Measurements from ENCODE around the gene POLR1F. TPM values are rescaled to one million over a fixed set of nuclear protein-coding genes. Genes with fewer than 3 reads are reported as not detected.
A peak's percentile ranks its signal among the peaks of the same experiment; 100 is the strongest.

POLR1F gene
- total RNA-seq, 1 experiment from 2014 or later: 21.6 TPM

DNA sequence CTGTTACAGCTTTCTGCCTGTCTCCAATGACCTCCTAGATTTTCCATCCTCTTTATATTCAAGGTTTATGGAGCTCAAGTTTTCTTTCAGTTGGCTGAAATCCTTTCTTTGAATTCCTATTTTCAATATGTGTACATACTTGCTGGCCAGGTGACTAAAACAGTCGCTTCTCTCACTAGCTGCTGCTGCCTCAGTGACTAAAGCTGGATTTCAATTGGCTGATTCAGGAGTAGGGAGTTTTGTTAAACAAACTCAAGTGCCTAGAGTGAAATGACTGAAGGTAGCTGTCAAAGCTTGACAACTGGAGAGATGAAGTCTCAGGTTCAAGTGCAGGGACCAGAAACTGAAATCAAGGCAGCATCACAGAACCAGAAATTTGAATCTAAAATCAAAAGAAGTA lies 6.7 kb upstream of the POLR1F start:
- Mint-ChIP-seq H3K27me3 (ENCODE audit: insufficient read depth, unreplicated experiment) (no peaks in the 10 kb centered on the region), H3K27ac (ENCODE audit: unreplicated experiment) (no peak overlapping the region), H3K4me1 (ENCODE audit: low read depth, unreplicated experiment) (no peaks in the 10 kb centered on the region), H3K9me3 (ENCODE audit: unreplicated experiment) (no peaks in the 10 kb centered on the region), H3K4me3 (ENCODE audit: unreplicated experiment) (no peak overlapping the region), H3K36me3 (ENCODE audit: insufficient read depth, unreplicated experiment) (no peaks in the 10 kb centered on the region)
- CTCF ChIA-PET: interaction anchor here (5.3 kb wide), 1 partner anchor 883 kb away, joined by 106 read pairs; no protein-coding TSS in a partner anchor
- H3K27me3 ChIP-seq (replicated peaks; ENCODE audit: control insufficient read depth, insufficient read depth, low read length): no peaks in the 10 kb centered on the region
- POLR2A ChIA-PET: no interaction called here
- no peak for DNase-seq
- intact Hi-C loops (cut with micrococcal nuclease; ENCODE audit: unreplicated experiment): no loop called here
- H3K4me3 ChIP-seq (ENCODE audit: low read depth, low read length): no peak overlapping the region
- H3K36me3 ChIP-seq (ENCODE audit: control insufficient read depth, insufficient read depth, low read length): no peaks in the 10 kb centered on the region
- H3K4me1 ChIP-seq: no peaks in the 10 kb centered on the region
- TF ChIP-seq, protein P1, sequence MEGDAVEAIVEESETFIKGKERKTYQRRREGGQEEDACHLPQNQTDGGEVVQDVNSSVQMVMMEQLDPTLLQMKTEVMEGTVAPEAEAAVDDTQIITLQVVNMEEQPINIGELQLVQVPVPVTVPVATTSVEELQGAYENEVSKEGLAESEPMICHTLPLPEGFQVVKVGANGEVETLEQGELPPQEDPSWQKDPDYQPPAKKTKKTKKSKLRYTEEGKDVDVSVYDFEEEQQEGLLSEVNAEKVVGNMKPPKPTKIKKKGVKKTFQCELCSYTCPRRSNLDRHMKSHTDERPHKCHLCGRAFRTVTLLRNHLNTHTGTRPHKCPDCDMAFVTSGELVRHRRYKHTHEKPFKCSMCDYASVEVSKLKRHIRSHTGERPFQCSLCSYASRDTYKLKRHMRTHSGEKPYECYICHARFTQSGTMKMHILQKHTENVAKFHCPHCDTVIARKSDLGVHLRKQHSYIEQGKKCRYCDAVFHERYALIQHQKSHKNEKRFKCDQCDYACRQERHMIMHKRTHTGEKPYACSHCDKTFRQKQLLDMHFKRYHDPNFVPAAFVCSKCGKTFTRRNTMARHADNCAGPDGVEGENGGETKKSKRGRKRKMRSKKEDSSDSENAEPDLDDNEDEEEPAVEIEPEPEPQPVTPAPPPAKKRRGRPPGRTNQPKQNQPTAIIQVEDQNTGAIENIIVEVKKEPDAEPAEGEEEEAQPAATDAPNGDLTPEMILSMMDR (IDR thresholded peaks at IDR 0.05; ENCODE audit: insufficient read depth in 1 of 2, low read depth in 1 of 2, low read length in 1 of 2, severe bottlenecking in 1 of 2, unreplicated experiment in 1 of 2): no peak
- H3K9me3 ChIP-seq: no peaks in the 10 kb centered on the region
- no TSS peak for BruUV-seq (replicated peaks)

DNA sequence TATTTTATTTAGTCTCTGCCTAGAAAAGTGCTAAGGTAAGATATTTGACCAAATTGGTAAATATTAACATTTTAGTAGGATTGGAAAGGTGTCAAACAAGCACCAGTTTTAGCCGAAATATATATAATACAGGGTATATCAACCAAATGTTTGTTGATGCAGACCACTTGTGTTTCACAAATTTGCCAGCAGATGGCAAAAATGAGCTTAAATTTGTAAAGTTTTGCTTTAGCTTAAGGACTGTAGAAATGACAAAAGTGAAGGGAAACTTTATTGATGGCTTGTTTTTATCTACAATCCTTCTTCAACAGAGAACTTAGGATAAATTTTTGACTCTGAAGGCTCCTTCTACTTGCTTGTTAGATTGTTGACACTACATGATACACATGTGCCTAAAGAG lies 4.8 kb upstream of the POLR1F start:
- Histone ChIP-seq H3K4me1 (peaks cover 7% of the 10 kb centered on the region; the same call in 1 of the 2 replicates), H3K36me3 (ENCODE audit: control insufficient read depth, insufficient read depth, low read length) (no peaks in the 10 kb centered on the region), H3K9me3 (no peaks in the 10 kb centered on the region), H3K4me3 (ENCODE audit: low read depth, low read length) (no peak overlapping the region), H3K27me3 (replicated peaks; ENCODE audit: control insufficient read depth, insufficient read depth, low read length) (no peaks in the 10 kb centered on the region)
- BruUV-seq (replicated peaks): no TSS peak
- peak in 1 of 2 experiments; percentile 55 for DNase-seq
- H3K27ac Mint-ChIP-seq (ENCODE audit: unreplicated experiment): no peak overlapping the region
- H3K9me3 Mint-ChIP-seq (ENCODE audit: unreplicated experiment): no peaks in the 10 kb centered on the region
- no peaks in the 10 kb centered on the region for H3K36me3 Mint-ChIP-seq (ENCODE audit: insufficient read depth, unreplicated experiment)
- CTCF ChIA-PET: interaction anchor here (0.6 to 5.3 kb wide), 16 partner anchors 34 to 975 kb away, joined by 3 to 106 read pairs (median 4); partner anchors contain the start of gene ITGB8
- peaks cover 14% of the 10 kb centered on the region for H3K4me1 Mint-ChIP-seq (ENCODE audit: low read depth, unreplicated experiment)
- no peaks in the 10 kb centered on the region for H3K27me3 Mint-ChIP-seq (ENCODE audit: insufficient read depth, unreplicated experiment)
- TF ChIP-seq, protein P1 (IDR thresholded peaks at IDR 0.05; ENCODE audit: insufficient read depth in 1 of 2, low read depth in 1 of 2, low read length in 1 of 2, severe bottlenecking in 1 of 2, unreplicated experiment in 1 of 2): peak; percentile 59 to 61
- intact Hi-C loops (cut with micrococcal nuclease; ENCODE audit: unreplicated experiment): loop anchor here (1.0 to 5.0 kb wide), 4 partner anchors 34 to 935 kb away; no protein-coding TSS in a partner anchor
- H3K4me3 Mint-ChIP-seq (ENCODE audit: unreplicated experiment): no peak overlapping the region
- POLR2A ChIA-PET: no interaction called here

DNA sequence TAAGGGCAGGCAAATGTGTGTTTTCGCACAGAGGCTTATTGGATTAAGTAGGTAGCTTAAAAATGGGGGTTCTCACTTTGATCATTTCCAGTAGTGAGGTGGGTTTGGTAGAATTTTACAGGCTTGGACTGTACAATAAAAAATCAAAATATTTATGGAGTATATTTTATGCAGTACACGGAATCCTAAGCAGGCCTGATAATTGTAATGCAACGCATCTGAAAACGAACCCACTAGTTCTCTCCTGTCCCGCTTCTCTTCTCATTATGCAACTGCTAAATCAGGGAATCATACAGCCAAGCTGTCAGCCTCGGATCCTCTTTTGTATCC lies 377 bp upstream of the POLR1F start:
- peak overlapping the region; percentile 93 for H3K27ac Mint-ChIP-seq (ENCODE audit: unreplicated experiment)
- H3K4me3 ChIP-seq (ENCODE audit: low read depth, low read length): no peak overlapping the region
- no peak for DNase-seq
- ChIA-PET CTCF (interaction anchor here (0.6 to 1.9 kb wide), 8 partner anchors 20 to 889 kb away, joined by 3 to 11 read pairs (median 4); no protein-coding TSS in a partner anchor), POLR2A (interaction anchor here (0.6 to 1.0 kb wide), 6 partner anchors 16 to 978 kb away, joined by 3 to 9 read pairs (median 4); no protein-coding TSS in a partner anchor)
- no TSS peak for BruUV-seq (replicated peaks)
- peaks cover 12% of the 10 kb centered on the region; the same call in 1 of the 2 replicates for H3K4me1 ChIP-seq
- H3K4me3 Mint-ChIP-seq (ENCODE audit: unreplicated experiment): peak overlapping the region; percentile 95
- TF ChIP-seq, protein P1 (IDR thresholded peaks at IDR 0.05; ENCODE audit: insufficient read depth in 1 of 2, low read depth in 1 of 2, low read length in 1 of 2, severe bottlenecking in 1 of 2, unreplicated experiment in 1 of 2): peak in 1 of 2 experiments; percentile 8
- H3K4me1 Mint-ChIP-seq (ENCODE audit: low read depth, unreplicated experiment): peaks cover 28% of the 10 kb centered on the region
- H3K9me3 ChIP-seq: no peaks in the 10 kb centered on the region
- no peaks in the 10 kb centered on the region for H3K27me3 ChIP-seq (replicated peaks; ENCODE audit: control insufficient read depth, insufficient read depth, low read length)
- H3K36me3 Mint-ChIP-seq (ENCODE audit: insufficient read depth, unreplicated experiment): no peaks in the 10 kb centered on the region
- no peaks in the 10 kb centered on the region for H3K27me3 Mint-ChIP-seq (ENCODE audit: insufficient read depth, unreplicated experiment)
- intact Hi-C loops (cut with micrococcal nuclease; ENCODE audit: unreplicated experiment): loop anchor here (1.0 to 2.0 kb wide), 3 partner anchors 38 to 939 kb away; no protein-coding TSS in a partner anchor
- no peaks in the 10 kb centered on the region for H3K9me3 Mint-ChIP-seq (ENCODE audit: unreplicated experiment)
- no peaks in the 10 kb centered on the region for H3K36me3 ChIP-seq (ENCODE audit: control insufficient read depth, insufficient read depth, low read length)

Data from Caco-2 (cell line).